Suprapubic skin (tissue), 4 donors: ENCODE data around the gene IL12B. TPM values are rescaled to one million over a fixed set of nuclear protein-coding genes. Genes with fewer than 3 reads are reported as not detected.
"Not testable (repeated sequence)": the region's sequence is repeated elsewhere in the genome, so short reads cannot be mapped to it uniquely, and the experiment has no call there.

Experiments used
- DNase-seq, 2 donors: peaks; one replicate each; pipeline ENCODE4 v3.0.0-alpha.2; 2019; ENCODE audit warnings: low spot score in 2 of 2
- H3K27ac ChIP-seq: fragments of 200-600 bp; sonication (generic); one replicate; pipeline ENCODE4 v1.5.1; 2019
- H3K27me3 ChIP-seq: fragments of 200-600 bp; sonication (generic); one replicate; pipeline ENCODE4 v1.5.1; 2019
- H3K36me3 ChIP-seq: fragments of 200-600 bp; sonication (generic); one replicate; pipeline ENCODE4 v1.5.1; 2019
- H3K4me1 ChIP-seq: fragments of 200-600 bp; sonication (generic); one replicate; pipeline ENCODE4 v1.5.1; 2019
- H3K4me3 ChIP-seq: fragments of 200-600 bp; sonication (generic); one replicate; pipeline ENCODE4 v1.5.1; 2019; ENCODE audit warnings: mild to moderate bottlenecking
- H3K9me3 ChIP-seq: fragments of 200-600 bp; sonication (generic); one replicate; pipeline ENCODE4 v1.5.1; 2019
- CTCF ChIP-seq, 2 donors: fragments of 200-600 bp in 1 of 2; fragments of 450-650 bp in 1 of 2; sonication (generic) in 1 of 2; IDR thresholded peaks; one replicate each; pipeline ENCODE4 v1.5.1; 2016 to 2019; ENCODE audit warnings: antibody characterized with exemption in 2 of 2, mild to moderate bottlenecking in 1 of 2, moderate library complexity in 1 of 2
- EP300 ChIP-seq: sonication (generic); formaldehyde crosslinking; IDR thresholded peaks from one replicate; pipeline ENCODE4 v1.6.1; 2017; ENCODE audit warnings: antibody characterized with exemption
- POLR2A ChIP-seq, 2 donors: fragments of 450-650 bp; IDR thresholded peaks; one replicate each; pipeline ENCODE4 v1.6.1; 2017; ENCODE audit warnings: antibody characterized with exemption in 2 of 2, mild to moderate bottlenecking in 2 of 2, moderate library complexity in 2 of 2
- POLR2AphosphoS5 ChIP-seq, 3 donors: sonication (generic); formaldehyde crosslinking; IDR thresholded peaks; one replicate each; pipeline ENCODE4 v1.6.1; 2017; ENCODE audit warnings: antibody characterized with exemption in 3 of 3
- WGBS: methylation state at CpG from one replicate; pipeline ENCODE4 v1.1.5; 2018; 5-methylcytosine and 5-hydroxymethylcytosine counted together
- total RNA-seq, 4 donors: library from RNA; depleted of rRNA; stranded (reverse); fragments of >200 nt; gene quantifications; one replicate each; pipeline ENCODE4 v1.1.0, GENCODE V29; 2016

Gene IL12B
- total RNA-seq, 4 donors from 2014 or later = not detected

- H3K4me1 ChIP-seq = no peaks in the 10 kb centered on the region
- H3K9me3 ChIP-seq = peaks cover 13% of the 10 kb centered on the region
- no peak overlapping the region for H3K4me3 ChIP-seq
- 81% methylated on average over 3 of the region's 3 CpGs for WGBS
- DNase-seq = no peak
- no peak overlapping the region for H3K27ac ChIP-seq
- no peaks in the 10 kb centered on the region for H3K36me3 ChIP-seq
- H3K27me3 ChIP-seq = no peaks in the 10 kb centered on the region
- no peak for TF ChIP-seq EP300
- TF ChIP-seq POLR2A (IDR thresholded peaks at IDR 0.05) = no peak
- no peak for TF ChIP-seq POLR2AphosphoS5 (IDR thresholded peaks at IDR 0.05)
- no peak for TF ChIP-seq CTCF (IDR thresholded peaks at IDR 0.05)
These were observed 28.8 kb downstream of the IL12B start for GRCh38 chr5:159301466-159301865.

GRCh38 chr5:159297300-159297699 lies 33.0 kb downstream of the IL12B start:
- WGBS = 83% methylated on average over 5 of the region's 5 CpGs
- DNase-seq = not testable (repeated sequence)

DNA sequence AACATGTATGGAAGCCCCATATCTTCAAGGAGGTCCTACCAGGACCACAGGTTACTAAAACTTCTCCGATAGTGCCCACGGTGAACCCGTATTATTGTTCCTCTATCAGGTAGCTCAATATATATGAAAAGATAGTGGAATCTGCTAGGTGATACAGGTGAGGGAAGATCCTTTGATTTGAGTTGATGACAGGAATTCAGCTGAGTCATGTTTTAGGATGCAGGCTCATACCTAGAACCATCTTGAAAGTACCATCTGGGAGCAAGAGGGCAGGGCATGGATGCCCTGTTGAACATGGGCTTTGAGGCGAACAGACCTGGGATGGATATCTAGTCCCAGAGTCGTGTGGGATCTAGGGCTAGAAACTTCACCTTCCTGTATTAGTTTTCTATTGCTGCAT lies 35.4 kb downstream of the IL12B start:
- Histone ChIP-seq H3K9me3 (no peaks in the 10 kb centered on the region), H3K4me1 (no peaks in the 10 kb centered on the region), H3K36me3 (no peaks in the 10 kb centered on the region), H3K27ac (no peak overlapping the region), H3K27me3 (no peaks in the 10 kb centered on the region), H3K4me3 (no peak overlapping the region)
- DNase-seq = no peak
- 93% methylated on average over 5 of the region's 5 CpGs for WGBS
- TF ChIP-seq POLR2A (IDR thresholded peaks at IDR 0.05) = no peak
- TF ChIP-seq EP300 = no peak
- TF ChIP-seq CTCF (IDR thresholded peaks at IDR 0.05) = no peak
- TF ChIP-seq POLR2AphosphoS5 (IDR thresholded peaks at IDR 0.05) = no peak

More at GRCh38 chr5:159297300-159297699, 33.0 kb downstream of the IL12B start:
- H3K4me1 ChIP-seq, H3K27me3 ChIP-seq, H3K9me3 ChIP-seq, H3K4me3 ChIP-seq, H3K27ac ChIP-seq, H3K36me3 ChIP-seq: not testable (repeated sequence)

DNA sequence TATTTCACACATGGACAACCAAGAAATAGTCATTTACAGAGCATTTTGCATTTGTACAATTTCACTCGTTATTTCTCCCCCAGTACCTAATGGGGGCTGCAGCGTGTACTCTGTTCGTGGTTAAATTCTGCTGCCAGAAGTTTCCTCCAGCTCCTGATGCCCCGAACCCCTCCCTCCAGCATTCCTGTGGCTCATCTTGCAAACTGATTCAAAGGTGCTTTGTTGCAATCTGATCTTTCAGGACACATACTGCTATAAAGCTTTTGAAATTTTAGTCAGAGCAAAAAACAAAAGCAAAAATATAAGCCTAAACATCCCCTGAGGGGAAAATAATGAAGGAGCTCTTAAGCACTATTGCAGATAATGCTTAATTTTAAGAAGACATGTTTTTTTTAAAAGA lies 39.5 kb downstream of the IL12B start:
- Histone ChIP-seq H3K4me1 (no peaks in the 10 kb centered on the region), H3K27ac (no peak overlapping the region), H3K9me3 (no peaks in the 10 kb centered on the region), H3K4me3 (no peak overlapping the region), H3K27me3 (no peaks in the 10 kb centered on the region), H3K36me3 (no peaks in the 10 kb centered on the region)
- no peak for DNase-seq
- WGBS = 53% methylated on average over 4 of the region's 4 CpGs
- no peak for TF ChIP-seq POLR2A (IDR thresholded peaks at IDR 0.05)
- no peak for TF ChIP-seq POLR2AphosphoS5 (IDR thresholded peaks at IDR 0.05)
- no peak for TF ChIP-seq CTCF (IDR thresholded peaks at IDR 0.05)
- no peak for TF ChIP-seq EP300

DNA sequence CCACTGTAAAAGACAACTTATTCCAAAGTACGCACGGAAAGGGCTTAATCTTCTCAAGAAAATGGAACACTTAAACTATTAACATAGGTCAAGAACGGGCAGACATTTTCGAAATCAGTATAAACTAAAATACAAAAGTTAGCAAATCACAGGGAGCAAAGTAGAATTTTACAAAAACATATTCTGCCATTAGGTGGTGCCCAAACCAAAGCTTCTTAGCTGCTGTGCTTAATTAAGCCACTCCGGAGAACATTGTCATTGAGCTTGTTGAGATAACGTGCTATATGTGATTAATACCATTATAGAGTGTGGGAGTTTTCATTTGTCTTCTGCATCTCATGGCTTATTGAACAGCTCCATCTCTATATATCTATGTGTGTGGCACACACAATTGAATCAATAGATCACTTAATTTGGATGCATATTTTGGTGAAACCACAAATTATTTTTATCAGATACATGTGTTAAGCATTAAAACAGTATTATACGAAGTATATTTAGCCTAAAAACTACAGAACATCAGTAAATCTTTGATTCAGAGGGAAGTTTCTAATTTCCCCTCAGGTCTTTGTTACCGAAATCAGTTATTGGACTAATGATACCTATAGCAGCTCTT lies 43.8 kb downstream of the IL12B start:
- DNase-seq = no peak
- H3K27me3 ChIP-seq = no peaks in the 10 kb centered on the region
- H3K27ac ChIP-seq = no peak overlapping the region
- TF ChIP-seq POLR2A (IDR thresholded peaks at IDR 0.05) = no peak
- TF ChIP-seq POLR2AphosphoS5 (IDR thresholded peaks at IDR 0.05) = no peak
- TF ChIP-seq CTCF (IDR thresholded peaks at IDR 0.05) = peak; percentile 10 to 25
- peaks cover 3% of the 10 kb centered on the region for H3K36me3 ChIP-seq
- no peak overlapping the region for H3K4me3 ChIP-seq
- no peaks in the 10 kb centered on the region for H3K9me3 ChIP-seq
- H3K4me1 ChIP-seq = no peaks in the 10 kb centered on the region
- 47% methylated on average over 8 of the region's 8 CpGs for WGBS

GRCh38 chr5:159274676-159275075 lies 55.6 kb downstream of the IL12B start:
- Histone ChIP-seq H3K4me3 (no peak overlapping the region), H3K9me3 (no peaks in the 10 kb centered on the region), H3K4me1 (no peaks in the 10 kb centered on the region), H3K27me3 (no peaks in the 10 kb centered on the region), H3K36me3 (peaks cover 51% of the 10 kb centered on the region), H3K27ac (no peak overlapping the region)
- TF ChIP-seq CTCF (IDR thresholded peaks at IDR 0.05) = no peak
- TF ChIP-seq POLR2A (IDR thresholded peaks at IDR 0.05) = no peak
- TF ChIP-seq POLR2AphosphoS5 (IDR thresholded peaks at IDR 0.05) = no peak
- TF ChIP-seq EP300 = no peak
- no peak for DNase-seq
